HepG2 (cell line): Measurements from ENCODE around the gene EIF4A3. TPM values are rescaled to one million over a fixed set of nuclear protein-coding genes. Genes with fewer than 3 reads are reported as not detected.

Experiments used
- AGO1 ChIP-seq: fragments of 200-400 bp; formaldehyde crosslinking; IDR thresholded peaks from 2 replicates; pipeline ENCODE4 v1.6.1; 2017; ENCODE audit warnings: mild to moderate bottlenecking, low read depth, low read length, moderate library complexity; ENCODE audit not compliant: poor library complexity, severe bottlenecking
- BCL3 ChIP-seq: sonication (generic); formaldehyde crosslinking; IDR thresholded peaks from 2 replicates; pipeline ENCODE4 v1.5.1; 2020; ENCODE audit warnings: mild to moderate bottlenecking, missing genetic modification reagents, moderate library complexity
- FOXO1 ChIP-seq: sonication (generic); formaldehyde crosslinking; IDR thresholded peaks from 2 replicates; pipeline ENCODE4 v1.4.0; 2020; ENCODE audit warnings: missing genetic modification reagents
- HNRNPUL1 ChIP-seq: fragments of 200-400 bp; formaldehyde crosslinking; IDR thresholded peaks from 2 replicates; pipeline ENCODE4 v1.6.1; 2017; ENCODE audit warnings: low read depth, mild to moderate bottlenecking, low read length, moderate library complexity
- HOXD1 ChIP-seq: sonication (generic); formaldehyde crosslinking; IDR thresholded peaks from 2 replicates; pipeline ENCODE4 v1.5.0; 2020; ENCODE audit warnings: missing genetic modification reagents
- MAZ ChIP-seq, 2 experiments: sonication (generic) in 1 of 2; formaldehyde crosslinking in 1 of 2; IDR thresholded peaks; 2 replicates each; pipeline versions ENCODE4 v1.5.0 to v1.6.1; 2012 to 2020; ENCODE audit warnings: low read depth in 2 of 2, mild to moderate bottlenecking in 2 of 2, borderline replicate concordance in 1 of 2, improper control_type of control experiment in 1 of 2, low read length in 1 of 2, missing genetic modification reagents in 1 of 2, moderate library complexity in 1 of 2
- RARA ChIP-seq: IDR thresholded peaks from 2 replicates; pipeline ENCODE4 v1.6.1; 2016; ENCODE audit warnings: missing genetic modification reagents, missing compliant biosample characterization
- RXRB ChIP-seq: IDR thresholded peaks from 2 replicates; pipeline ENCODE4 v1.6.1; 2016; ENCODE audit warnings: borderline replicate concordance, missing genetic modification reagents, missing compliant biosample characterization
- SPEN ChIP-seq: sonication (generic); formaldehyde crosslinking; IDR thresholded peaks from 2 replicates; pipeline ENCODE4 v1.5.1; 2020; ENCODE audit warnings: low read depth, mild to moderate bottlenecking, missing genetic modification reagents
- ZNF333 ChIP-seq: sonication (generic); formaldehyde crosslinking; IDR thresholded peaks from 2 replicates; pipeline ENCODE4 v1.4.0; 2020; ENCODE audit warnings: mild to moderate bottlenecking, missing genetic modification reagents, borderline replicate concordance
- ZNF343 ChIP-seq: sonication (generic); formaldehyde crosslinking; IDR thresholded peaks from 2 replicates; pipeline ENCODE4 v1.4.0; 2020; ENCODE audit warnings: mild to moderate bottlenecking, missing genetic modification reagents
- ZNF362 ChIP-seq: sonication (generic); formaldehyde crosslinking; IDR thresholded peaks from 2 replicates; pipeline ENCODE4 v1.4.0; 2020; ENCODE audit warnings: missing genetic modification reagents, mild to moderate bottlenecking, borderline replicate concordance
- ZNF609 ChIP-seq: sonication (generic); formaldehyde crosslinking; IDR thresholded peaks from 2 replicates; pipeline ENCODE4 v1.4.0; 2020; ENCODE audit warnings: mild to moderate bottlenecking, missing genetic modification reagents, borderline replicate concordance
- ZNF678 ChIP-seq: sonication (generic); formaldehyde crosslinking; IDR thresholded peaks from 2 replicates; pipeline ENCODE4 v1.4.0; 2020; ENCODE audit warnings: mild to moderate bottlenecking, missing genetic modification reagents
- ZNF687 ChIP-seq: sonication (generic); formaldehyde crosslinking; IDR thresholded peaks from 2 replicates; pipeline ENCODE4 v1.5.1; 2020; ENCODE audit warnings: mild to moderate bottlenecking, missing genetic modification reagents, moderate library complexity
- polyA plus RNA-seq, 8 experiments: library from polyadenylated mRNA; depleted of rRNA in 3 of 8; stranded (reverse) in 7 of 8; unstranded in 1 of 8; fragments of >200 nt; fragmentation: Illumina TruSeq in 4 of 8; extraction: Trizol in 4 of 8; gene quantifications; 2 replicates each; pipeline versions ENCODE4 v1.2.1 to v1.2.3, GENCODE V29; 2011 to 2016; ENCODE audit warnings: low read depth in 4 of 8, missing spikeins in 1 of 8, mixed read lengths in 1 of 8; ENCODE audit not compliant: insufficient read depth in 1 of 8
- total RNA-seq, 5 experiments: library from RNA; depleted of rRNA; stranded (reverse); fragments of >200 nt; fragmentation: Illumina TruSeq; extraction: Trizol; gene quantifications; 2 replicates each; pipeline ENCODE4 v1.2.3, GENCODE V29; 2016; ENCODE audit warnings: low read depth in 1 of 5

Gene EIF4A3
- total and polyA plus RNA-seq, 2 of the 13 experiments (the other 11 are each of a cell fraction or from before 2014, with no cell fraction given), result 145 to 187 TPM

- TF ChIP-seq ZNF687 (CRISPR knock-in tag) (peak; percentile 59), HNRNPUL1 (no peak), RXRB (peak; percentile 82), ZNF678 (CRISPR knock-in tag) (0 out of 2 replicates have a peak, but pooled peaks have one; percentile 74), FOXO1 (CRISPR knock-in tag) (peak; percentile 31; the same call in 1 of the 2 replicates), ZNF362 (CRISPR knock-in tag) (0 out of 2 replicates have a peak, but pooled peaks have one; percentile 23), ZNF343 (CRISPR knock-in tag) (0 out of 2 replicates have a peak, but pooled peaks have one; percentile 60), HOXD1 (peak; percentile 33; the same call in 1 of the 2 replicates), ZNF333 (no peak), AGO1 (peak; percentile 71), BCL3 (CRISPR knock-in tag) (peak; percentile 98), MAZ (IDR thresholded peaks at IDR 0.05; ENCODE audit: borderline replicate concordance, low read depth, low read length) (no peak), MAZ (CRISPR knock-in tag; IDR thresholded peaks at IDR 0.05; ENCODE audit: low read depth) (0 out of 2 replicates have a peak, but pooled peaks have one; percentile 29), RARA (peak; percentile 99), SPEN (CRISPR knock-in tag) (0 out of 2 replicates have a peak, but pooled peaks have one; percentile 23), ZNF609 (CRISPR knock-in tag) (peak; percentile 79; the same call in 1 of the 2 replicates)
Measured at GRCh38 chr17:80195671-80196529, 49.0 kb upstream of the EIF4A3 start (continued).
